Activated CD8-positive, alpha-beta T cell treated with anti-CD3 and anti-CD28 coated beads for 36 hours (primary cell): ENCODE measurements around the gene BAD. TPM values are rescaled to one million over a fixed set of nuclear protein-coding genes. Genes with fewer than 3 reads are reported as not detected.

Experiments
- ATAC-seq: fragments of 200-7000 bp; cut with Tn5 transposase; one replicate; pipeline ENCODE4 v1.10.0; 2021; ENCODE audit warnings: mild to moderate bottlenecking, moderate library complexity
- CTCF ChIA-PET: fragments of 350-600 bp; sonication (Branson Sonifier 250); formaldehyde crosslinking; loops from one replicate; lab custom pipeline; 2021; ENCODE audit warnings: antibody characterized with exemption; lab: Charles Lee
- POLR2A ChIA-PET: fragments of 350-600 bp; sonication (Branson Sonifier 250); formaldehyde crosslinking; loops from one replicate; lab custom pipeline; 2021; ENCODE audit warnings: antibody characterized with exemption; lab: Charles Lee
- DNase-seq: peaks from one replicate; pipeline ENCODE4 v3.0.0-alpha.2; 2020
- H3K27ac Mint-ChIP-seq: one replicate; pipeline ENCODE4 v1.8.0; 2021; ENCODE audit warnings: mild to moderate bottlenecking, mixed read lengths
- H3K27me3 Mint-ChIP-seq: one replicate; pipeline ENCODE4 v1.8.0; 2021; ENCODE audit warnings: mixed read lengths
- H3K36me3 Mint-ChIP-seq: one replicate; pipeline ENCODE4 v1.8.0; 2021; ENCODE audit warnings: low read depth, mixed read lengths
- H3K4me1 Mint-ChIP-seq: one replicate; pipeline ENCODE4 v1.8.0; 2021; ENCODE audit warnings: low read depth, mixed read lengths
- H3K4me3 Mint-ChIP-seq: one replicate; pipeline ENCODE4 v1.8.0; 2021; ENCODE audit warnings: mild to moderate bottlenecking, moderate library complexity, mixed read lengths
- H3K9me3 Mint-ChIP-seq: one replicate; pipeline ENCODE4 v1.8.0; 2021; ENCODE audit warnings: mixed read lengths
- CTCF ChIP-seq: fragments of 200-600 bp; IDR thresholded peaks from one replicate; pipeline ENCODE4 v1.8.0; 2022; ENCODE audit warnings: antibody characterized with exemption, mild to moderate bottlenecking
- intact Hi-C: fragments of 100-400 bp; cut with micrococcal nuclease; formaldehyde crosslinking; loops from one replicate; pipeline ENCODE4 v1.10.0; 2022
- total RNA-seq, 2 experiments: library from RNA; stranded (reverse); gene quantifications; one replicate each; pipeline ENCODE4 v1.2.3, GENCODE V29; 2021

The BAD gene
- total RNA-seq, 2 experiments from 2014 or later, result 17.2 to 17.7 TPM

- Mint-ChIP-seq H3K36me3 (peaks cover 17% of the 10 kb centered on the region), H3K4me3 (no peak overlapping the region), H3K27me3 (no peaks in the 10 kb centered on the region), H3K9me3 (no peaks in the 10 kb centered on the region), H3K4me1 (peaks cover 26% of the 10 kb centered on the region), H3K27ac (no peak overlapping the region)
- POLR2A ChIA-PET, result interaction anchor here (1.0 to 1.5 kb wide), 4 partner anchors 13 to 57 kb away, joined by 3 to 4 read pairs (median 4); partner anchors contain the start of gene PLCB3
- ATAC-seq, result no peak
- no peak for DNase-seq
- CTCF ChIA-PET, result interaction anchor here (1.1 to 1.6 kb wide), 3 partner anchors 14 to 39 kb away, joined by 4 to 10 read pairs (median 8); partner anchors contain the start of gene CATSPERZ
- no peak for TF ChIP-seq CTCF
- intact Hi-C loops, result no loop called here
These were observed 20.1 kb downstream of the BAD start for GRCh38 chr11:64264371-64264852.

GRCh38 chr11:64263947-64264317 is 20.5 kb downstream of the BAD start:
- CTCF ChIA-PET, result interaction anchor here (1.1 to 1.6 kb wide), 3 partner anchors 13 to 40 kb away, joined by 4 to 10 read pairs (median 8); partner anchors contain the start of gene CATSPERZ
- Mint-ChIP-seq H3K9me3 (no peaks in the 10 kb centered on the region), H3K4me1 (peaks cover 25% of the 10 kb centered on the region), H3K27me3 (no peaks in the 10 kb centered on the region), H3K4me3 (no peak overlapping the region), H3K36me3 (peaks cover 17% of the 10 kb centered on the region), H3K27ac (no peak overlapping the region)
- TF ChIP-seq CTCF, result no peak
- POLR2A ChIA-PET, result interaction anchor here (1.0 to 1.4 kb wide), 3 partner anchors 14 to 57 kb away, joined by 4 to 5 read pairs (median 4); no protein-coding TSS in a partner anchor
- intact Hi-C loops, result no loop called here
- no peak for DNase-seq
- no peak for ATAC-seq

GRCh38 chr11:64263021-64263946 is 21.2 kb downstream of the BAD start:
- POLR2A ChIA-PET, result interaction anchor here (1.0 to 1.4 kb wide), 3 partner anchors 14 to 56 kb away, joined by 4 to 5 read pairs (median 4); no protein-coding TSS in a partner anchor
- Mint-ChIP-seq H3K4me3 (no peak overlapping the region), H3K36me3 (peaks cover 14% of the 10 kb centered on the region), H3K9me3 (no peaks in the 10 kb centered on the region), H3K27ac (no peak overlapping the region), H3K4me1 (peaks cover 20% of the 10 kb centered on the region), H3K27me3 (no peaks in the 10 kb centered on the region)
- CTCF ChIA-PET, result interaction anchor here (1.0 to 1.4 kb wide), 3 partner anchors 11 to 40 kb away, joined by 3 to 4 read pairs (median 4); no protein-coding TSS in a partner anchor
- DNase-seq (no peak), ATAC-seq (no peak)
- TF ChIP-seq CTCF, result no peak
- intact Hi-C loops, result no loop called here

- H3K4me3 Mint-ChIP-seq, result no peak overlapping the region
- CTCF ChIA-PET, result interaction anchor here (1.0 to 1.8 kb wide), 3 partner anchors 11 to 39 kb away, joined by 3 to 8 read pairs (median 4); partner anchors contain the start of gene PLCB3
These were observed 22.0 kb downstream of the BAD start for GRCh38 chr11:64262271-64263002.

More at GRCh38 chr11:64262271-64263002, 22.0 kb downstream of the BAD start:
- Mint-ChIP-seq H3K4me1 (peaks cover 12% of the 10 kb centered on the region), H3K9me3 (no peaks in the 10 kb centered on the region), H3K27ac (no peak overlapping the region), H3K27me3 (no peaks in the 10 kb centered on the region), H3K36me3 (peaks cover 12% of the 10 kb centered on the region)
- ATAC-seq (no peak), DNase-seq (no peak)
- POLR2A ChIA-PET, result interaction anchor here (0.9 to 2.1 kb wide), 3 partner anchors 9 to 19 kb away, joined by 5 to 6 read pairs (median 5); no protein-coding TSS in a partner anchor
- intact Hi-C loops, result no loop called here
- no peak for TF ChIP-seq CTCF
